Ishikawa (cell line): ENCODE results near the gene PRKCZ.

Source experiments
- CEBPB ChIP-seq: IDR thresholded peaks from 2 replicates; pipeline ENCODE4 v1.6.1; 2012
- CREB1 ChIP-seq: IDR thresholded peaks from 2 replicates; pipeline ENCODE4 v1.6.1; 2012; ENCODE audit warnings: low read depth
- EGR1 ChIP-seq: IDR thresholded peaks from 2 replicates; pipeline ENCODE4 v1.6.1; 2012
- EP300 ChIP-seq: IDR thresholded peaks from 2 replicates; pipeline ENCODE4 v1.6.1; 2012; ENCODE audit warnings: borderline replicate concordance
- FOXM1 ChIP-seq: IDR thresholded peaks from 2 replicates; pipeline ENCODE4 v1.6.1; 2012; ENCODE audit warnings: low read depth, borderline replicate concordance
- MAX ChIP-seq: IDR thresholded peaks from 2 replicates; pipeline ENCODE4 v1.6.1; 2012
- NFIC ChIP-seq: IDR thresholded peaks from 2 replicates; pipeline ENCODE4 v1.6.1; 2012
- RAD21 ChIP-seq: IDR thresholded peaks from 2 replicates; pipeline ENCODE4 v1.6.1; 2012; ENCODE audit warnings: low read depth
- REST ChIP-seq: IDR thresholded peaks from 2 replicates; pipeline ENCODE4 v1.6.1; 2012; ENCODE audit warnings: low read depth, mild to moderate bottlenecking
- TAF1 ChIP-seq: IDR thresholded peaks from 2 replicates; pipeline ENCODE4 v1.6.1; 2012; ENCODE audit warnings: low read depth, mild to moderate bottlenecking
- TCF12 ChIP-seq: IDR thresholded peaks from 2 replicates; pipeline ENCODE4 v1.6.1; 2012; ENCODE audit warnings: low read depth
- TEAD4 ChIP-seq: IDR thresholded peaks from 2 replicates; pipeline ENCODE4 v1.6.1; 2012
- USF1 ChIP-seq: IDR thresholded peaks from 2 replicates; pipeline ENCODE4 v1.6.1; 2012
- YY1 ChIP-seq: IDR thresholded peaks from 2 replicates; pipeline ENCODE4 v1.6.1; 2012; ENCODE audit warnings: low read depth
- ZBTB7A ChIP-seq: IDR thresholded peaks from 2 replicates; pipeline ENCODE4 v1.6.1; 2012; ENCODE audit warnings: low read depth

Gene PRKCZ

GRCh38 chr1:2115702-2116341, 65.6 kb downstream of the PRKCZ start:
- TF ChIP-seq EP300 (no peak), ZBTB7A (no peak), NFIC (no peak), FOXM1 (no peak), YY1 (no peak), TAF1 (no peak), MAX (no peak), TEAD4 (no peak), CEBPB (no peak), TCF12 (no peak), USF1 (no peak), RAD21 (no peak), CREB1 (no peak), REST (no peak), EGR1 (no peak)

GRCh38 chr1:2119886-2120285, 69.7 kb downstream of the PRKCZ start:
- TF ChIP-seq TAF1, result no peak
- no peak for TF ChIP-seq RAD21
- no peak for TF ChIP-seq MAX
- no peak for TF ChIP-seq EGR1
- no peak for TF ChIP-seq TCF12
- TF ChIP-seq CEBPB, result no peak
- no peak for TF ChIP-seq EP300

- TF ChIP-seq EP300, result no peak
- TF ChIP-seq TEAD4, result no peak
- no peak for TF ChIP-seq MAX
These were observed 71.0 kb downstream of the PRKCZ start for GRCh38 chr1:2121101-2121691.

GRCh38 chr1:2124446-2125198, 74.4 kb downstream of the PRKCZ start:
- TF ChIP-seq USF1 (no peak), RAD21 (no peak), NFIC (no peak), FOXM1 (no peak), EGR1 (no peak), TCF12 (no peak), TEAD4 (no peak), ZBTB7A (no peak), MAX (no peak), TAF1 (no peak), YY1 (no peak), CEBPB (no peak), REST (no peak), EP300 (no peak), CREB1 (no peak)

- TF ChIP-seq MAX (no peak), USF1 (no peak), REST (no peak), TAF1 (no peak), YY1 (no peak), EP300 (no peak), RAD21 (no peak), EGR1 (no peak), FOXM1 (no peak), ZBTB7A (no peak), CREB1 (no peak), CEBPB (no peak), TCF12 (no peak), NFIC (no peak), TEAD4 (no peak)
These were observed 75.4 kb downstream of the PRKCZ start for GRCh38 chr1:2125350-2126211.
